ENCODE data around the gene EN2.

EN2 gene

DNA sequence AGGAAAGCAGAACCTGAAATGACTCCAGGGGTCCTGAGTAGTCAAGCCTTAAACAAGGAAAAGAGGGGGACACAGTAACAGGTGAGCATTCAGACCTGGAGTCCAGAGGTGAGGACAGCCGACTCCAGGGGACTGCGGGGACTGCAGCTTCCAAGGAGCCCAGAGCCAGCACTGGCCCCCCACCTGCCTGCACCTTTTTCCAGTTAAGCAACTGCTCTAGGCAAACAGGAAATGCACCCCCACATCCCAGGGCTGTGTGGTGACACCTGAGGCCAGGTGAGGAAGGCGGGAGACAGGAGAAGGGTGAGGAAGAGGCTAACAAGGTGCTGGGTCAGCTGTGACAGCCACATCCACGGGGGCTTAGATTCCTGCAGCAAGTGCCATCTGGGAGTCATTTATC lies 20.1 kb upstream of the EN2 start:
- DNase-seq: no peak
- H3K27me3 ChIP-seq: peaks cover 0 to 70% of the 10 kb centered on the region in 2 donors
- H3K9me3 ChIP-seq: no peaks in the 10 kb centered on the region
- TF ChIP-seq, protein P1, sequence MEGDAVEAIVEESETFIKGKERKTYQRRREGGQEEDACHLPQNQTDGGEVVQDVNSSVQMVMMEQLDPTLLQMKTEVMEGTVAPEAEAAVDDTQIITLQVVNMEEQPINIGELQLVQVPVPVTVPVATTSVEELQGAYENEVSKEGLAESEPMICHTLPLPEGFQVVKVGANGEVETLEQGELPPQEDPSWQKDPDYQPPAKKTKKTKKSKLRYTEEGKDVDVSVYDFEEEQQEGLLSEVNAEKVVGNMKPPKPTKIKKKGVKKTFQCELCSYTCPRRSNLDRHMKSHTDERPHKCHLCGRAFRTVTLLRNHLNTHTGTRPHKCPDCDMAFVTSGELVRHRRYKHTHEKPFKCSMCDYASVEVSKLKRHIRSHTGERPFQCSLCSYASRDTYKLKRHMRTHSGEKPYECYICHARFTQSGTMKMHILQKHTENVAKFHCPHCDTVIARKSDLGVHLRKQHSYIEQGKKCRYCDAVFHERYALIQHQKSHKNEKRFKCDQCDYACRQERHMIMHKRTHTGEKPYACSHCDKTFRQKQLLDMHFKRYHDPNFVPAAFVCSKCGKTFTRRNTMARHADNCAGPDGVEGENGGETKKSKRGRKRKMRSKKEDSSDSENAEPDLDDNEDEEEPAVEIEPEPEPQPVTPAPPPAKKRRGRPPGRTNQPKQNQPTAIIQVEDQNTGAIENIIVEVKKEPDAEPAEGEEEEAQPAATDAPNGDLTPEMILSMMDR (IDR thresholded peaks at IDR 0.05): no peak
- intact Hi-C loops (cut with DNase I; ENCODE audit: low total_unique reads): loop anchor here (1.0 kb wide), 1 partner anchor 32 kb away; no protein-coding TSS in a partner anchor
- H3K36me3 ChIP-seq: no peaks in the 10 kb centered on the region
- no peak overlapping the region for H3K27ac ChIP-seq
- no peaks in the 10 kb centered on the region for H3K4me1 ChIP-seq
- no peak overlapping the region for H3K4me3 ChIP-seq

DNA sequence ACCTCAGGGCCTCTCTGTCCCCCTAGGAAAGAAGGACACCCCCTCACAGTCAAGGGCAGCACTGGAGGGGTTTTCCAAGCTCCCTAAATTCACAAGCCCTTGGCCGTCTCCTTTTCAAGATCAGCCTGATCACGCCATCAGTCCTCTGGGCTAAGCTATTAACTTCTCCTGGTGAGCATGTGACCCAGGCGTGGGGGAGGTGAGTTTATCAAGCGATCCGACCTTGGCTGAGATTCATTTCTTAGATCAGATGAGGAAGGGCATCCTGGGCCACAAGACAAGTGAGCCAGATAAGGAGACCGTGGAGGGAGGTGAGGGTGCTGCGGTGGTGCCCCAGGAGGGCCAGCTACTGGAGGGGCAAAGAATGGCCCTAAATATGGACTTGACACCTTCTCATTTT lies 19.2 kb upstream of the EN2 start:
- H3K4me3 ChIP-seq: no peak overlapping the region
- H3K4me1 ChIP-seq: no peaks in the 10 kb centered on the region
- no peaks in the 10 kb centered on the region for H3K9me3 ChIP-seq
- H3K36me3 ChIP-seq: no peaks in the 10 kb centered on the region
- TF ChIP-seq, protein P1 (IDR thresholded peaks at IDR 0.05): no peak
- intact Hi-C loops (cut with DNase I; ENCODE audit: low total_unique reads): loop anchor here (1.0 kb wide), 1 partner anchor 32 kb away; no protein-coding TSS in a partner anchor
- peaks cover 0 to 71% of the 10 kb centered on the region in 2 donors for H3K27me3 ChIP-seq
- DNase-seq: no peak
- H3K27ac ChIP-seq: no peak overlapping the region

DNA sequence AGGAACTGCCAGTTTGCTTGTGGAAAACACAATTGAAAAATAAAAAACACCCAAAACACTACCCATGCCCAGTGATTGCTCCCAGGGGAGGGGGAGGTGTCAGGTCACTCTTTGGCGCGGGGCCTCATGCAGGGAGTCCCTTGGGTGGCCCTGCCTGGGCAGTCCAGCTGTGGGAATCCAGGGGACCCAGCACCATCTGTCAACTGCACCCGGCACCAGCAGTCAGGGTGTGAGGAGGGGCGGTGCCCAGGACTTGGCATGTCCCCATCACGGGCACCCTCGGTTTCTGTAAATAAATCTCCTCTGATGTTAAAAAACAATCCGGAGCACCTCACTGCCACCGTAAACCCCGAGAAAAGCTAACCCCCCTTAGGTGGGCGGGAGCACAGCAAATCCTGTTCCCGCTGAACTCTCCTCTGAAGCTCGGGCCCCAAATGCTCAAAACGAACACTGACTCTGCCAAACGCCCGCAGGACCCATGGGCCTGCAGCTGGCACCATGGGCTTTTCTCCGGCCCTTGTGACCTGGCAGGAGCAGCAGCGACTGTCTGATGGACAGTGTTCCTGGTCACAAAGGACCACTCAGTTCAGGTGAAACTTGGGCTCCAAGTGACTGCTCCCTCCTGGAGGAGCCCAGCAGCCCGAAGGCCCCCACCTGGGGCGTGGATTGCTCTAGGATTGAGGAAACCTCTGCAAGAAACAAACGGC lies 18.5 kb upstream of the EN2 start:
- Histone ChIP-seq H3K4me1 (no peaks in the 10 kb centered on the region), H3K9me3 (no peaks in the 10 kb centered on the region), H3K4me3 (no peak overlapping the region), H3K27me3 (peaks cover 0 to 71% of the 10 kb centered on the region in 2 donors), H3K27ac (no peak overlapping the region), H3K36me3 (no peaks in the 10 kb centered on the region)
- no peak for DNase-seq
- TF ChIP-seq, protein P1 (IDR thresholded peaks at IDR 0.05): no peak
- intact Hi-C loops (cut with DNase I; ENCODE audit: low total_unique reads): no loop called here

DNA sequence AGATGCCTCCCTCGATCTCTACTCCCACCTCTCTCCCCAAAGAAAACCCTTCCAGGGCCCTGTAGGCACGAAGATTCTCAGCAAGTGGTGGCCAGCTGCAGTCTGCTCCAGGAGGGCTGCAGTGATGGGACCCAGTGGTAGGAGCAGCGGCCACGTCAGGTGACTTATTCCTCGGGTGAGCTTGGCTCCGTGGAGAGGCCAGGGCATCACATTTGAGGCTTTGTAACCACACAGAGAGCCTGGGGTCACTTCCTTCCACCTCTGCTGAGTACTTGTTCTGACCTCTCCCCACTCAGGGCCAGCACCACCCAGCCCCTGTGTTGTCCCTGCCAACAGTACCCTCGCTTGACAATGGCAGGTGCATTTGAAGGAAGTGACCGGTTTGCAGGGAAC lies 17.9 kb upstream of the EN2 start:
- peaks cover 0 to 72% of the 10 kb centered on the region in 2 donors for H3K27me3 ChIP-seq
- H3K4me1 ChIP-seq: no peaks in the 10 kb centered on the region
- DNase-seq: no peak
- TF ChIP-seq, protein P1 (IDR thresholded peaks at IDR 0.05): no peak
- no peak overlapping the region for H3K27ac ChIP-seq
- no peaks in the 10 kb centered on the region for H3K36me3 ChIP-seq
- H3K4me3 ChIP-seq: no peak overlapping the region
- intact Hi-C loops (cut with DNase I; ENCODE audit: low total_unique reads): no loop called here
- no peaks in the 10 kb centered on the region for H3K9me3 ChIP-seq

DNA sequence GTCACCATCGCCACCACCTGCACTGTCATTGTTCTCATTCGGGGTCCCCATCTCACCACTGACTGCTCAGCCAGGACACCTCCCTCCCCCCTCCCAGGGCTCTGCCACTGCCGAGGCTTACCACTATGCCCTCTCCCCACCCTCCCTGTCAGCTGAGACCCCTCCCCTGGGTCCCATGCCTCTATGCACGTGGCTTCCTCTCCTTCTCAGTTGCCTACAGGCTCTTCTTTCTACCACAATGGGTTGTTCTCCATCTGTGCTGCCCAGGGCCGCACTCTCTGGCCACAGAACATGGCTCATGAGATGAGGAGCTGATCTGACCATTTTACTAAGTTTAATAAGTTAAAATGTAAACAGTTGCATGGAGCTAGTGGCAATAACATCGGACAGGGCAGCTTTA lies 16.1 kb upstream of the EN2 start:
- intact Hi-C loops (cut with DNase I; ENCODE audit: low total_unique reads): no loop called here
- Histone ChIP-seq H3K4me1 (no peaks in the 10 kb centered on the region), H3K4me3 (no peak overlapping the region), H3K27me3 (peaks cover 0 to 69% of the 10 kb centered on the region in 2 donors), H3K27ac (no peak overlapping the region), H3K36me3 (no peaks in the 10 kb centered on the region), H3K9me3 (no peaks in the 10 kb centered on the region)
- DNase-seq: no peak
- TF ChIP-seq, protein P1 (IDR thresholded peaks at IDR 0.05): no peak
